ENCODE measurements around the gene PCYOX1L.

PCYOX1L gene, protein sequence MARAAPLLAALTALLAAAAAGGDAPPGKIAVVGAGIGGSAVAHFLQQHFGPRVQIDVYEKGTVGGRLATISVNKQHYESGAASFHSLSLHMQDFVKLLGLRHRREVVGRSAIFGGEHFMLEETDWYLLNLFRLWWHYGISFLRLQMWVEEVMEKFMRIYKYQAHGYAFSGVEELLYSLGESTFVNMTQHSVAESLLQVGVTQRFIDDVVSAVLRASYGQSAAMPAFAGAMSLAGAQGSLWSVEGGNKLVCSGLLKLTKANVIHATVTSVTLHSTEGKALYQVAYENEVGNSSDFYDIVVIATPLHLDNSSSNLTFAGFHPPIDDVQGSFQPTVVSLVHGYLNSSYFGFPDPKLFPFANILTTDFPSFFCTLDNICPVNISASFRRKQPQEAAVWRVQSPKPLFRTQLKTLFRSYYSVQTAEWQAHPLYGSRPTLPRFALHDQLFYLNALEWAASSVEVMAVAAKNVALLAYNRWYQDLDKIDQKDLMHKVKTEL

GRCh38 chr5:149357370-149358293 is at the start of gene PCYOX1L:
Gene PCYOX1L (plus strand): TSS chr5:149358046. CDS start chr5:149358069, 23 bp downstream.
- peak; percentile 97 for DNase-seq

DNA sequence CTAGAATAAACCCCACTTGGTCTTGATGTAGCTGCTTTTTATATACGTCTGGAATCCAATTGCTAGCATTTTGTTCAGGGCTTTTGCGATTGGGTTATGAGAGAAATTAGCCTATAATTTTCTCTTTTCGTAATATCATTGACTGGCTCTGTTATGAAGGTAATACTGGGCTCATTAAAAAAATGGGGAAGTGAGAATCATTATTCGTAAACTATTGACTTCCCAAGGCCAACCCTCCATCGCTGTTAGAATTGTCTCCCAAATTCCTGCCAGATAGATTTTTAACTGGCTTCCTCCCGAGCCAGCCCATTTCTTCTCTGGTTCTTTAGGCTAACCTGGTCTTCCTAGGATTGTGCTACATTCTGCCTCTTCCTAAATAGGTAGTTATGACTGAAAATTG is 48.5 kb upstream of the PCYOX1L start:
- no peak for DNase-seq

GRCh38 chr5:149310488-149310887 is 47.4 kb upstream of the PCYOX1L start:
- DNase-seq, result no peak

DNA sequence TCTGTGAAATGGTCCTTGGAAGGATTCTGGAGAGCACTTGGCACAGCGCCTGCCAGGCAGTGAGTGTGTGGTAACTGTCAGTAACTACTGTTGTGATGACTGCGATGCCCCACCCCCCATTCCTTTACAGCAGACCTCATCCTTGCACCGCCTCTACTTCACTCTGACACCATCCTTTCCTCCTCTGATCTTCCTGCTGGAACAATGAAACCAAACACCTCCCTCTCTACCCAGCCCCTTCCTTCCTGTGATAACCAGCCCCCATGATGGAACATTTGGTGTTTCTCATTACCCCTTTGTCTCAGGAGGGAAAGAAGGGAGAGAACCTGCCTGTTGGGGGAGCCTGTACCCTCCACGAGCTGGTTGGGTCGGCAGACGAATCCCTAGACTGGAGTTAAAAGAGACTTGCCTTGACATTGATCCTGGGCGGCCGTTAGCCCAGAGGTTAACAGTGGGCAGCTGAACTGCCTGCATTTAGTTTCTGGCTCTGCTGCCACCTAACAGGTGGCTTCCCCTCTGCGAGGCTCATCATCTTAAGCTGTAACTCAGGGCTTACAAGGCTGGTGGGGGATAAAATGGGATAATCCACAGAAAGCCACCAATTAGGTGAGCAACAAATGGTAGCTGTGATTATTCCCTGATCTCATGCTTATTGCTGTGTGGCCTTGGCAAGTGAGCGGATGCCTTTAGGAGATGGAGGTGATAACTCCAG is 46.7 kb upstream of the PCYOX1L start:
- no peak for DNase-seq

DNA sequence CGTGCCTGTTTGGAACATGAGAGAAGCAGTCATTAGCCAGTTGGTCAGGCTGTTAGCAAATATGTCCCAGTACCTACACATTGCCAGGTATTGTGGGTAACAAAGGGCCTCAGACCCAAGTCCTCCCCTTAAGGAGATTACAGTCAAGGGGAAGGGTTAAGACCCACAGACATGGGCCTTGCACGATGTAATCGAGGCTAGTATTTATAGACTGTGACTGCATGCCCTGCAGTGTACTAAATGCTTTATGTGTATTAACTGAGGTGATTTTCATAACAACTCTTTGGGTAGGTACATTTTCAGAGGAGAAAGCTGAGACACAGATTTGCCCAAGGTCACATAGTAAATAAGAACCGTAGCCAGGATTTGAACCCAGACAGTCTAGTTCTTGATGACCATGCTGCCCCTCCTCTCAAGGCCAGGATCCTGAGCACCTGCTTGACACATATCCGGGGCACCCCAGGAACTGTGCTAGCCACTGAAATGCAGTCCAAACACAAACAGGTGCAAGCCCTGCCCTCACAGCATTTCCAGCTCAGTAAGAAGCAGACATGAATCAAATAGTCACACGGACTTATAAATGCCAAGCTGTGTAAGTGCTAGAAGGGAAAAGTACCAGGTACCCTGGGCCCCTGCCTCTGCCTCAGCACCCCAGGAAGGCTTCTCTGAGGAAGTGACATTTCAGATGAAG is 44.5 kb upstream of the PCYOX1L start:
- no peak for DNase-seq

DNA sequence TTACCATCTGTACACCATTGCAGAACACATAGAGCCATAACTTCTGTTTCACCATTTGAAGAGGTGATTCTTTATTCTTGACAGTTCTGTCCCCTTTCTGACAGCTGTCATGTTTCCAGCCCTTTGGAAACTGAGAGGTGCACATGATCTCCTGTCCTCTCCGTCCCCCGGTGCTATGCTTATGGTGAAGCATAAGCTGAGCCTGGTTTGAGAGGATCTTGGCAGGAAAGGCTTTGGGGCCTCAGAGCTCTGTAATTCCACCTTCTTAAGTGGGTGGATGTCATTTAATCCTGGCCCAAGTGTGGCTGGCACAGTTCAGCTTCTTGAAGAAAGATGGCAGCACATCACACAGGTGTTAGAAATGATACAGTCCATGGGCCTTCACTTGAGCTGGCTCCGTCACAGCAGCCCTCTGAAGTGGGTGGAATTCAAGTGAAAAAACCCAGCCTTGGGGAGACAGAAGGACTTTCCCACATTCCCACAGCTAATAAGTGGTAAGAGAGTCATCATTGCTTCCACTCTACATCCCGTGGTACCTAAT is 43.2 kb upstream of the PCYOX1L start:
- DNase-seq, result no peak

GRCh38 chr5:149315753-149316152 is 42.1 kb upstream of the PCYOX1L start:
- no peak for DNase-seq

DNA sequence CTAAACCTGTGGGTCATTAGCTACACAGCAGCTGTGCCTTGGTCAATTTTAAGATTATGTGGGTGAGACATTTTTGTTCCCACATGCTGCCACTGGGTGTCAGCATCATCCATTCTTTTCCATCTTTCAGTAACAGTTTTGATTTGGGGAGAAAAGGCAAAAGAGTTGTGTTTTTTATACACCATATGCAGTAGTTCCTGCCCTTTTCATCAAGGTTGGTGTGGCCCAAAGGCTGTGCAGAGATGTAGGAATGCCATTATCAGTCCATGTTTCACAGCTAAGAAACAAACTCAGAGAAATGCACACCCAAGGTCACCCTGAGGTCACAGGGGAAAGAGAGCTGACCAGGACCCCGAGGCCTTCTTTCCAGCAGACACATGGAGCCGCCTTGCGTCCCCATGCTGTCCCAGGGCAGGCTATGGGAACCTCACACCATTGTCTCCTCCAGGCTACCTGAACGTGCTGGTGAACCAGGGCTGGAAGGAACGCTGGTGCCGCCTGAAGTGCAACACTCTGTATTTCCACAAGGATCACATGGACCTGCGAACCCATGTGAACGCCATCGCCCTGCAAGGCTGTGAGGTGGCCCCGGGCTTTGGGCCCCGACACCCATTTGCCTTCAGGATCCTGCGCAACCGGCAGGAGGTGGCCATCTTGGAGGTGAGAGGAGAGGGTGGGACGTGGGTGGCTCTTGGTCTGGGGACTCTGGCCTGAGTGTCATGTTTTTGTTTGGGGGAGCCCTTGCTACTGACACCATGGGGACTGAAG is 40.4 kb upstream of the PCYOX1L start:
- DNase-seq, result peak; percentile 51

DNA sequence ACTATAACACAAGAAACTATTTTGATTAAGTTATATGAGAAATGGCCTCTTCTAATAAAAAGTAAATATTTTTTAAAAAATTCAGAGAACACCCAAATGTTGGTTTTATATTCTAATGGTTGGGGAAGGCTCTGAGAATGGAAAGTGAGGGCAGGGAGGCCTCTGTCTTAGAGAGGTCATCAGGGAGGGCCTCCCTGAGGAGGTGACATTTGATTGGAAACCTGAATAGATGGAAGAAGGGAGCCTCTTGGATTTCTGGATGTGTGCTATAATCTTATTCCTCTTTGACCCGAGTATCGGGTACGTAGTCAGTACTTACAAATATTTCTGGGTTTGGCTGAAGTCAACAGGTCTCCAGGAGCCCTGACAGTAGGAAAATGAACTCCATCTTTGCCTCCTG is 38.7 kb upstream of the PCYOX1L start:
- no peak for DNase-seq

DNA sequence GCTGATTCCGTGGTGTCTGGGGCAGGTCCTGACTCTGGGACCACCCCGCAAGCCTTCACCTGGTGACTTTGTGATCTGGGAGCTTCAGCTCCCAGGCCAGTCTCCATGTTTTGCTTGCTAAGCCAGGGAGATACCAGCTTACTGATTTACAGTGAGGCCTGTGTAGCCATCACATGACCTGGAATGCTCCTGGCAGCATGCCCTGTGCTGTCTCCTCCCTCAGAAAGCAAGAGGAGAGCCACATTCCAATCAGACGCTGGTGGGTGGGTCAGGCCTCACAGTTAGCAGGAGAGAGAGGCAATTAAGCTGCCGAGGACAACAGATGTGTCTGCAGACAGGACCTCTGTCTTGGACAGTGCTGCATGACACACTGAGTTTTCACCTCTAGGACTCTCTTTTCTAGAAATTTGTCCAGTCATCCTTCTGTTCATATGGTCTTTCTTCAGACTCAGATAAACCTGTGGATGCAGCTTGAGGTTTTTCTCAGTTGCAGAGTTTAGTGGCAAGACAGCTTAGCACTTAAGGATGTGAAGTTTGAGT is 37.0 kb upstream of the PCYOX1L start:
- DNase-seq, result peak; percentile 88

DNA sequence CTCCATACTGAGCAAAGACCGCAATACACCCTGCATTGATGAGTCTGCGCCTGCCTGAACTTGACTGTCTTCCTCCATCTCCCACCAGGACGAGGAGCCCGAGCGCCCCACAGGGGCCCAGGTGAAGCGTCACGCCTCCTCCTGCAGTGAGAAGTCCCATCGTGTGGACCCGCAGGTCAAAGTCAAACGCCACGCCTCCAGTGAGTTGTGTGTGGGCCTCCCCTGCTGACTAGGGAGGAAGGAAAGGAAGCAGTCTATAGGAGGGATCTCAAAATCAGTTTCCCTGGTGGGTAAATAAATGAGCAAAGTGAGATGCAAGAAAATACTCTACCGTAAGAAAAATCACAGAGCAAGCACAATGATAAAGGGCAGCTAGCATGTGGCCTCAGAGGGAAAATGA is 35.3 kb upstream of the PCYOX1L start:
- DNase-seq, result no peak

- no peak for DNase-seq
These were observed 34.6 kb upstream of the PCYOX1L start for GRCh38 chr5:149323210-149323609.

- no peak for DNase-seq
These were observed 34.1 kb upstream of the PCYOX1L start for GRCh38 chr5:149323621-149324205.

- no peak for DNase-seq
These were observed 33.2 kb upstream of the PCYOX1L start for GRCh38 chr5:149324641-149325040.

DNA sequence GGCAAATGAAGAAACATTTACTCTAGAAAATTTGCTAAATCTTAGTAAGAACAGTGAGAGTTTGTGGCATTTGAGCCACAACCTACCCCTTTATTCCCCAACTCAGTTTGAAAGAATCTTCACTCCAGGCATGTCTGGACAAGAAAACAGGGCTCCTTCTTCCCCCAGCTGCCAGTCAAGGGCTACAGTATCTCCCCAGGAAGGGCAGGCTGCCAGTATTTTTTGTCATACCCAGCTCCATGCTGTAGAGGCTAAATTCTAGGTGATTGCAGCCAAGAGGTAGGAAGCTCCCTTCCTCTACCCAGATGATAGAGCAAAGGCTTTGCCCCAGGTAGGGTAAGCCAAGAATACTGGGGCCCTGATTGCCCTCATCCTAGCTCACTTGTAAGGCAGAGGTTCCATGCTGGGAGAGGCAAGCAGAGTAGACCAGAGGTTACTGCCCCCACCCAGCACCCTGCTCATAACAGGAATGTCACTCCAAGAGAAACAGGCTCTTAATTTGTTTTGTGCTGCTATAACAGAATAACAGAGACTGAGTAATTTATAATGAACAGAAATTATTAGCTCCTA is 32.6 kb upstream of the PCYOX1L start:
- DNase-seq, result no peak

- DNase-seq, result no peak
These were observed 32.0 kb upstream of the PCYOX1L start for GRCh38 chr5:149325894-149326293.

- DNase-seq, result no peak
These were observed 31.2 kb upstream of the PCYOX1L start for GRCh38 chr5:149326611-149327010.

GRCh38 chr5:149328177-149328576 is 29.7 kb upstream of the PCYOX1L start:
- DNase-seq, result no peak

DNA sequence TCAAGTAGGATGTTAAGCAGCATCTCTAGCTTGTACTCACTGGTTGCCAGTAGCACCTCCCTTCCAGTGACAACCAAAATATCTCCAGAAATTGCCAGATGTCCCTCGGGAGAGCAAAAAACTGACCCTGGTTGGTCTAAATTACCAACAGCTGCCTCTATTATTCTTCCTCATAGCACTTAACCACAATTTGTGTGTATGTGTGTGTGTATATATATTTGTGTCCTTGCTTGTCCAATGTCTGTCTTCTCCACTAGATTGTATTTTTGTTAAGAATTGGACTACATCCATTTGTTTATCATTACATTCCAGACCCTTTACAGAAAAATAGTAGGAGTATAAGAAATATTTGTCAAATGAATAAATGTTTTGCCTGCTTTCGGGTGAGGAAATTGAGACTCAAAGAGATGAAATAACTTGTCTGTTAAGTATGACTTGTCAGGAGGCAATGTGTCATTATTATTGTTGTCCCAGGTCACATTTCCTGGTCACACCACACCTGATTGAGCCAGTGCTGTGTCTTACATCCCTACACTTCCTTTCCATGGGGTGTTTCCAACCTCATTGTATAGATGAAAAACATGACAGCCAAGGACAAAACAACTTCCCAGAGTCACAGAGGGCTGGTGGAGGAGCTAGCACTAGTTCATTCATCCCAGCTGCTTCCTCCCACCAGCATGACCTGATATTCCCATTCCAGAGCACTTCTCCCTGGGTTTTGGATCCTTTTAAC is 24.0 kb upstream of the PCYOX1L start:
- DNase-seq, result no peak
